Psoas muscle (tissue), 8 donors: ENCODE data around the gene SBF2. TPM values are rescaled to one million over a fixed set of nuclear protein-coding genes. Genes with fewer than 3 reads are reported as not detected.

Experiments
- ATAC-seq, 4 donors: fragments of 200-7000 bp; cut with Tn5 transposase; one replicate each; pipeline ENCODE4 v1.9.1; 2020; ENCODE audit warnings: moderate library complexity in 3 of 4, mild to moderate bottlenecking in 2 of 4
- DNase-seq, 2 donors: peaks; one replicate each; pipeline ENCODE4 v3.0.0-alpha.2; 2020
- H3K27ac ChIP-seq: fragments of 200-600 bp; one replicate; pipeline ENCODE4 v1.8.0; 2022
- H3K27me3 ChIP-seq, 3 donors: fragments of 200-600 bp in 1 of 3; one replicate each; pipeline versions ENCODE4 v1.6.1 to v1.8.0; 2013 to 2022; ENCODE audit warnings: low read length in 2 of 3, mild to moderate bottlenecking in 2 of 3, moderate library complexity in 1 of 3; ENCODE audit not compliant: insufficient read depth in 3 of 3
- H3K36me3 ChIP-seq, 2 donors: fragments of 200-600 bp in 1 of 2; one replicate each; pipeline versions ENCODE4 v1.6.1 to v1.8.0; 2013 to 2022; ENCODE audit warnings: low read depth in 1 of 2, mild to moderate bottlenecking in 1 of 2, moderate library complexity in 1 of 2; ENCODE audit not compliant: insufficient read depth in 1 of 2
- H3K4me1 ChIP-seq: fragments of 200-600 bp; one replicate; pipeline ENCODE4 v1.8.0; 2022
- H3K4me3 ChIP-seq: fragments of 200-600 bp; one replicate; pipeline ENCODE4 v1.8.0; 2022; ENCODE audit warnings: mild to moderate bottlenecking
- H3K9me3 ChIP-seq: fragments of 200-600 bp; one replicate; pipeline ENCODE4 v1.8.0; 2022
- WGBS, 3 donors: extraction: QIAGEN DNeasy Blood & Tissue Kit; methylation state at CpG; one replicate each; pipeline versions ENCODE4 v1.1.6 to v1.1.7; 2013; 5-methylcytosine and 5-hydroxymethylcytosine counted together
- intact Hi-C, 2 donors: fragments of 100-400 bp; cut with DNase I; formaldehyde crosslinking; loops; one replicate each; pipeline versions ENCODE4 v1.11.0 to v1.14.2; 2022
- polyA plus RNA-seq, 3 donors: library from polyadenylated mRNA; stranded (reverse); fragments of 200-250 nt; gene quantifications; one replicate each; pipeline ENCODE4 v1.2.3, GENCODE V29; 2013
- total RNA-seq, 4 donors: library from RNA; stranded (reverse); fragmentation: NEBNext Ultra II Directional in 2 of 4; extraction: Animal tissue kit (Norgen Biotek cat#: 25700) in 2 of 4; gene quantifications; one replicate each; pipeline versions ENCODE4 v1.2.1 to v1.2.4, GENCODE V29; 2021 to 2023
- TF ChIP-seq, protein P1 (sequence below): fragments of 200-600 bp; IDR thresholded peaks from one replicate; pipeline ENCODE4 v1.8.0; 2022; ENCODE audit warnings: antibody characterized with exemption
- donor health status: healthy with polysubstance abuse.
- donor health status: DM: no; HTN: no; CAD: no; lungs with moderate emphysema.
- donor health status: Bipolar disorder and iron deficiency.
- donor health status: healthy.
- donor health status: DM: yes; HTN: yes; CAD: no.
- donor health status: DM: no; HTN: no; CAD: no.
- donor health status: DM: no; HTN: no; CAD: no.
- donor health status: DM: yes; HTN: yes; CAD: no.

Gene SBF2
- total and polyA plus RNA-seq, 7 donors = 3.3 to 12.6 (median 10.6) TPM

GRCh38 chr11:10026514-10026913 is 267.5 kb downstream of the SBF2 start:
- no peak overlapping the region for H3K27ac ChIP-seq
- no peaks in the 10 kb centered on the region for H3K27me3 ChIP-seq
- intact Hi-C loops = no loop called here
- H3K36me3 ChIP-seq = peaks cover 0 to 20% of the 10 kb centered on the region in 2 donors
- 94 to 99% (median 98%) methylated on average over 2 of the region's 2 CpGs for WGBS, 3 donors
- no peaks in the 10 kb centered on the region for H3K9me3 ChIP-seq
- TF ChIP-seq, protein P1, sequence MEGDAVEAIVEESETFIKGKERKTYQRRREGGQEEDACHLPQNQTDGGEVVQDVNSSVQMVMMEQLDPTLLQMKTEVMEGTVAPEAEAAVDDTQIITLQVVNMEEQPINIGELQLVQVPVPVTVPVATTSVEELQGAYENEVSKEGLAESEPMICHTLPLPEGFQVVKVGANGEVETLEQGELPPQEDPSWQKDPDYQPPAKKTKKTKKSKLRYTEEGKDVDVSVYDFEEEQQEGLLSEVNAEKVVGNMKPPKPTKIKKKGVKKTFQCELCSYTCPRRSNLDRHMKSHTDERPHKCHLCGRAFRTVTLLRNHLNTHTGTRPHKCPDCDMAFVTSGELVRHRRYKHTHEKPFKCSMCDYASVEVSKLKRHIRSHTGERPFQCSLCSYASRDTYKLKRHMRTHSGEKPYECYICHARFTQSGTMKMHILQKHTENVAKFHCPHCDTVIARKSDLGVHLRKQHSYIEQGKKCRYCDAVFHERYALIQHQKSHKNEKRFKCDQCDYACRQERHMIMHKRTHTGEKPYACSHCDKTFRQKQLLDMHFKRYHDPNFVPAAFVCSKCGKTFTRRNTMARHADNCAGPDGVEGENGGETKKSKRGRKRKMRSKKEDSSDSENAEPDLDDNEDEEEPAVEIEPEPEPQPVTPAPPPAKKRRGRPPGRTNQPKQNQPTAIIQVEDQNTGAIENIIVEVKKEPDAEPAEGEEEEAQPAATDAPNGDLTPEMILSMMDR = no peak
- H3K4me3 ChIP-seq = no peak overlapping the region
- DNase-seq = no peak
- no peak for ATAC-seq
- H3K4me1 ChIP-seq = no peaks in the 10 kb centered on the region

DNA sequence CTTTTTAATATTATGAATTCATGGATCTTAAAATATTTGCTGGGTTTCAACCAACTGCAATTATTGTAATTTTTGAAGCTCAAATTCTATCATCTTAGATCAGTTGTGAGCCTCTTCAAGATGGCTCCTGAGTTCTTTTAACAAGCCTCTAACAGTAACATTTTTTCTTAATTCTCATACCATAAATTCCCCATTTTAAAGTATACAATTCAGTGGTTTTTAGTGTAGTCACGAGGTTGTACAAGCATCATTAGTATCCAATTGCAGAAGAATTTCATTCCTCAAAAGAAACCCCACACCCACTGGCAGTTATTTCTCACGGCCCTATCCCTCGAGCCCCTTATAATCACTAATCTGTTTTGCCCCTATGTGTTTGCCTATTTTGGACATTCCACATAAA is 270.8 kb downstream of the SBF2 start:
- Histone ChIP-seq H3K27ac (no peak overlapping the region), H3K27me3 (no peaks in the 10 kb centered on the region), H3K9me3 (no peaks in the 10 kb centered on the region), H3K4me1 (no peaks in the 10 kb centered on the region), H3K4me3 (no peak overlapping the region), H3K36me3 (peaks cover 0 to 9% of the 10 kb centered on the region in 2 donors)
- WGBS, 3 donors = 89 to 95% (median 92%) methylated on average over 3 of the region's 3 CpGs
- TF ChIP-seq, protein P1 = no peak
- DNase-seq (no peak), ATAC-seq (no peak)
- intact Hi-C loops = no loop called here

DNA sequence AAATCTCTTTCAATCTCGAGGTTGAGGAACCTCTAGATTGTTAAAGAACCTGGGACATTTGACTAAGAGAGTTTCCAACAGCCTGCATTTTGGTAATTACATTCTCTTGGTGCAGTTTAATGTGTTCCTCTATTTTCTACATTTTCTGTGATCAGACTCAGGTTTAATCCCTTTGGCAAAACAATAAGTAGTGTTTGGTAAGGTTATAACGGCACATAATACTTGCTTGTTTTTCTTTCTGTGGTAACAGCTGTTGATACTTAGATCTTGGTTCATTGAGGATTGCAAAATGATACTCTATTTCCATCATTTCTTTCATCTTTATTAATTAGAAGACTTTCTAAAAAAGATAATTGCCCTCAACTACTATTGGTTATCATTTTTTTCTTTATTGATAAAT is 271.3 kb downstream of the SBF2 start:
- 47 to 66% (median 58%) methylated on average over 2 of the region's 2 CpGs for WGBS, 3 donors
- intact Hi-C loops = no loop called here

DNA sequence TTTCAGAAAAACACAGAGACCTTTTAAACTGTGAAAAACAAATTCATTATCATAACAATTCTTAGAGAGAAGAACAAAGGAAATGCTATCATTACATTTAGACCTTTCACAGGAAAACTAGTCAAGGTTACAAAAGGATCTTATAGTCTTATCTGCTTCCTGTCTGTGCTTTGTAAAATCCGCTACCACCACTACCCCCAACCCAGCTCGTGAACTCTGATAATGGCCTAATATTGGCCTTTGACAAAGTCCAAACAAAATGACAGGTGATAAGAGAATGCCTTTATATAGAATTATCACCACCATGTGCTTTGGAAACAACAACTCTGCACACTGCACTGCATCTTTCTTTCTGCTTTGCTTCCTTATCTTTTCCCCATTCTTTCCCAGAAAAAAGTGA is 272.5 kb downstream of the SBF2 start:
- Histone ChIP-seq H3K4me1 (no peaks in the 10 kb centered on the region), H3K9me3 (no peaks in the 10 kb centered on the region), H3K36me3 (no peaks in the 10 kb centered on the region), H3K27ac (no peak overlapping the region), H3K4me3 (no peak overlapping the region), H3K27me3 (no peaks in the 10 kb centered on the region)
- intact Hi-C loops = no loop called here
- 66 to 85% (median 75%) methylated on average over 2 of the region's 2 CpGs for WGBS, 3 donors
- ATAC-seq = no peak
- no peak for DNase-seq
- TF ChIP-seq, protein P1 = no peak

More for the DNA sequence above, 271.3 kb downstream of the SBF2 start:
- Histone ChIP-seq H3K4me1 (no peaks in the 10 kb centered on the region), H3K27me3 (no peaks in the 10 kb centered on the region), H3K4me3 (no peak overlapping the region), H3K9me3 (no peaks in the 10 kb centered on the region), H3K36me3 (peaks cover 0 to 5% of the 10 kb centered on the region in 2 donors), H3K27ac (no peak overlapping the region)
- TF ChIP-seq, protein P1 = no peak
- ATAC-seq (no peak), DNase-seq (no peak)
